HepG2 (cell line): ENCODE data around the gene ALDH1L2. TPM values are rescaled to one million over a fixed set of nuclear protein-coding genes. Genes with fewer than 3 reads are reported as not detected.

Experiments
- ATAC-seq: fragments of 200-7000 bp; cut with Tn5 transposase; 3 replicates; pipeline ENCODE4 v1.9.1; 2020; ENCODE audit warnings: mild to moderate bottlenecking, moderate library complexity
- BruUV-seq: library from RNA; stranded (reverse); fragments of 400-500 nt; replicated peaks from 2 replicates; lab custom pipeline; 2021; lab: Mats Ljungman, UMichigan
- CTCF ChIA-PET: fragments of 300-600 bp; formaldehyde crosslinking; extraction: SDS; loops from one replicate; lab custom pipeline; 2021; ENCODE audit warnings: low total read pairs, inconsistent platforms, low intra/inter-chr PET ratio; lab: Yijun Ruan, JAX
- POLR2A ChIA-PET: fragments of 350-600 bp; sonication (Branson Sonifier 250); formaldehyde crosslinking; loops from one replicate; lab custom pipeline; 2020; ENCODE audit warnings: antibody characterized with exemption, inconsistent platforms; lab: Yijun Ruan, JAX
- DNase-seq: peaks from one replicate; pipeline ENCODE4 v3.0.0-alpha.2; 2015; ENCODE audit warnings: low spot score
- FAIRE-seq: peaks from 3 replicates; lab custom pipeline; 2011; peaks lifted over from hg19 to GRCh38; lab: Jason Lieb, UNC
- H2AFZ ChIP-seq: one replicate; pipeline ENCODE4 v1.6.1; 2011; ENCODE audit warnings: low read length, inconsistent platforms
- H3K27ac ChIP-seq: fragments of 300-600 bp; 3 replicates; pipeline ENCODE4 v1.8.0; 2011; ENCODE audit warnings: mixed run types, mild to moderate bottlenecking, mixed read lengths, low read length, inconsistent platforms; ENCODE audit not compliant: insufficient read depth; ENCODE audit errors: extremely low read length
- H3K27me3 ChIP-seq, 2 experiments: fragments of 200-600 bp in 1 of 2; 2 replicates in 1 of 2; 3 replicates in 1 of 2; pipeline versions ENCODE4 v1.6.0 to v1.8.0; 2011; ENCODE audit warnings: low read length in 2 of 2, mild to moderate bottlenecking in 2 of 2, moderate library complexity in 2 of 2, inconsistent platforms in 1 of 2; ENCODE audit not compliant: insufficient read depth in 2 of 2, control insufficient read depth in 1 of 2
- H3K36me3 ChIP-seq, 2 experiments: fragments of 200-600 bp in 1 of 2; replicated peaks in 1 of 2; 2 replicates in 1 of 2; 3 replicates in 1 of 2; pipeline versions ENCODE4 v1.5.1 to v1.8.0; 2011; ENCODE audit warnings: low read length in 2 of 2, inconsistent platforms in 1 of 2; ENCODE audit not compliant: insufficient read depth in 2 of 2, control insufficient read depth in 1 of 2
- H3K4me1 ChIP-seq: 2 replicates; pipeline ENCODE4 v1.5.1; 2012; ENCODE audit warnings: low read length, inconsistent platforms; ENCODE audit not compliant: insufficient read depth
- H3K4me2 ChIP-seq: 2 replicates; pipeline ENCODE4 v1.6.0; 2011; ENCODE audit warnings: low read depth, low read length, inconsistent platforms
- H3K4me3 ChIP-seq, 3 experiments: fragments of 200-600 bp in 1 of 3; sonication (generic), shearing (Covaris generic) in 1 of 3; replicated peaks in 1 of 3; 2 replicates each; pipeline ENCODE4 v1.5.1; 2011 to 2016; ENCODE audit warnings: low read length in 3 of 3, inconsistent platforms in 2 of 3, low read depth in 2 of 3, mild to moderate bottlenecking in 2 of 3, control low read depth in 1 of 3, mixed read lengths in 1 of 3; ENCODE audit not compliant: insufficient read depth in 1 of 3
- H3K79me2 ChIP-seq: one replicate; pipeline ENCODE4 v1.6.1; 2011; ENCODE audit warnings: low read length, inconsistent platforms; ENCODE audit not compliant: insufficient read depth
- H3K9ac ChIP-seq: 2 replicates; pipeline ENCODE4 v1.6.0; 2011; ENCODE audit warnings: mild to moderate bottlenecking, low read depth, low read length, inconsistent platforms; ENCODE audit not compliant: insufficient read depth
- H3K9me3 ChIP-seq: 2 replicates; pipeline ENCODE4 v1.5.1; 2012; ENCODE audit warnings: mild to moderate bottlenecking, low read length
- H4K20me1 ChIP-seq: 2 replicates; pipeline ENCODE4 v1.6.0; 2011; ENCODE audit warnings: inconsistent platforms, mild to moderate bottlenecking, low read length, moderate library complexity; ENCODE audit not compliant: insufficient read depth
- BRD4 ChIP-seq: sonication (generic); formaldehyde crosslinking; IDR thresholded peaks from 2 replicates; pipeline ENCODE4 v1.4.0; 2020; ENCODE audit warnings: missing genetic modification reagents
- CHD2 ChIP-seq: IDR thresholded peaks from 2 replicates; pipeline ENCODE4 v1.6.1; 2011; ENCODE audit warnings: low read depth, low read length, improper control_type of control experiment
- CREB3 ChIP-seq: sonication (generic); formaldehyde crosslinking; IDR thresholded peaks from 2 replicates; pipeline ENCODE4 v1.5.0; 2020; ENCODE audit warnings: missing genetic modification reagents
- DR1 ChIP-seq: sonication (generic); formaldehyde crosslinking; IDR thresholded peaks from 2 replicates; pipeline ENCODE4 v1.8.0; 2021; ENCODE audit warnings: mild to moderate bottlenecking, missing genetic modification reagents, inconsistent platforms
- ETV6 ChIP-seq: sonication (generic); formaldehyde crosslinking; conservative IDR thresholded peaks from 2 replicates; pipeline ENCODE4 v1.4.0; 2020; ENCODE audit warnings: missing genetic modification reagents
- FOXO4 ChIP-seq: sonication (generic); formaldehyde crosslinking; conservative IDR thresholded peaks from 2 replicates; pipeline ENCODE4 v1.8.1; 2023; ENCODE audit warnings: missing genetic modification reagents
- POGK ChIP-seq: sonication (generic); formaldehyde crosslinking; conservative IDR thresholded peaks from 2 replicates; pipeline ENCODE4 v1.8.0; 2022; ENCODE audit warnings: mild to moderate bottlenecking, moderate library complexity, missing genetic modification reagents
- POGZ ChIP-seq: sonication (generic); formaldehyde crosslinking; IDR thresholded peaks from 2 replicates; pipeline ENCODE4 v1.4.0; 2020; ENCODE audit warnings: mild to moderate bottlenecking, missing genetic modification reagents
- SP1 ChIP-seq, 2 experiments: fragments of 450-650 bp in 1 of 2; sonication (generic) in 1 of 2; formaldehyde crosslinking in 1 of 2; IDR thresholded peaks; 2 replicates each; pipeline versions ENCODE4 v1.4.0 to v1.6.1; 2016 to 2020; ENCODE audit warnings: missing genetic modification reagents in 1 of 2
- ZBTB26 ChIP-seq: IDR thresholded peaks from 2 replicates; pipeline ENCODE4 v1.6.1; 2016; ENCODE audit warnings: missing compliant biosample characterization, missing genetic modification reagents, borderline replicate concordance
- ZBTB3 ChIP-seq: sonication (generic); formaldehyde crosslinking; IDR thresholded peaks from 2 replicates; pipeline ENCODE4 v1.4.0; 2020; ENCODE audit warnings: low read depth, mild to moderate bottlenecking, moderate library complexity, missing genetic modification reagents, borderline replicate concordance
- ZBTB38 ChIP-seq: sonication (generic); formaldehyde crosslinking; IDR thresholded peaks from 2 replicates; pipeline ENCODE4 v1.5.1; 2020; ENCODE audit warnings: mild to moderate bottlenecking, missing genetic modification reagents
- ZFP37 ChIP-seq: sonication (generic); formaldehyde crosslinking; IDR thresholded peaks from 2 replicates; pipeline ENCODE4 v1.4.0; 2020; ENCODE audit warnings: missing genetic modification reagents, borderline replicate concordance
- ZNF263 ChIP-seq: sonication (generic); formaldehyde crosslinking; IDR thresholded peaks from 2 replicates; pipeline ENCODE4 v1.4.0; 2020; ENCODE audit warnings: missing genetic modification reagents
- ZNF574 ChIP-seq: sonication (generic); formaldehyde crosslinking; IDR thresholded peaks from 2 replicates; pipeline ENCODE4 v1.4.0; 2020; ENCODE audit warnings: missing genetic modification reagents
- ZNF850 ChIP-seq: sonication (generic); formaldehyde crosslinking; conservative IDR thresholded peaks from 2 replicates; pipeline ENCODE4 v1.9.0; 2021; ENCODE audit warnings: mild to moderate bottlenecking, missing genetic modification reagents
- ZNF891 ChIP-seq: sonication (generic); formaldehyde crosslinking; IDR thresholded peaks from 2 replicates; pipeline ENCODE4 v1.5.0; 2020; ENCODE audit warnings: mild to moderate bottlenecking, missing genetic modification reagents
- WGBS: methylation state at CpG from one replicate; pipeline ENCODE4 v1.1.6; 2017; ENCODE audit warnings: low lambda C conversion rate; 5-methylcytosine and 5-hydroxymethylcytosine counted together
- in situ Hi-C: cut with HindIII; loops from 2 replicates; pipeline ENCODE4 v1.10.0; 2017; ENCODE audit warnings: low pct_unique_long_range_greater_than_20kb; ENCODE audit not compliant: extremely low pct_ligation_motif_present
- intact Hi-C: fragments of 100-400 bp; cut with micrococcal nuclease; formaldehyde crosslinking; loops from one replicate; pipeline ENCODE4 v1.10.0; 2022; ENCODE audit not compliant: unreplicated experiment
- polyA plus RNA-seq, 8 experiments: library from polyadenylated mRNA; depleted of rRNA in 3 of 8; stranded (reverse) in 7 of 8; unstranded in 1 of 8; fragments of >200 nt; fragmentation: Illumina TruSeq in 4 of 8; extraction: Trizol in 4 of 8; gene quantifications; 2 replicates each; pipeline versions ENCODE4 v1.2.1 to v1.2.3, GENCODE V29; 2011 to 2016; ENCODE audit warnings: low read depth in 4 of 8, missing spikeins in 1 of 8, mixed read lengths in 1 of 8; ENCODE audit not compliant: insufficient read depth in 1 of 8
- total RNA-seq, 5 experiments: library from RNA; depleted of rRNA; stranded (reverse); fragments of >200 nt; fragmentation: Illumina TruSeq; extraction: Trizol; gene quantifications; 2 replicates each; pipeline ENCODE4 v1.2.3, GENCODE V29; 2016; ENCODE audit warnings: low read depth in 1 of 5

ALDH1L2 gene
- total and polyA plus RNA-seq, 2 of the 13 experiments (the other 11 are each of a cell fraction or from before 2014, with no cell fraction given) = 0.40 to 4.6 TPM

- BruUV-seq = no TSS peak
- DNase-seq (no peak), FAIRE-seq (no peak), ATAC-seq (no peak)
- 72% methylated on average over 1 of the region's 1 CpG for WGBS
- Histone ChIP-seq H3K79me2 (no peaks in the 10 kb centered on the region), H3K36me3 (no peaks in the 10 kb centered on the region), H3K4me3 (no peak overlapping the region), H2AFZ (no peak overlapping the region), H3K9ac (no peak overlapping the region), H3K27me3 (no peaks in the 10 kb centered on the region), H3K27ac (no peak overlapping the region), H3K4me1 (no peaks in the 10 kb centered on the region), H3K9me3 (no peaks in the 10 kb centered on the region), H3K4me2 (no peak overlapping the region), H4K20me1 (no peaks in the 10 kb centered on the region)
- intact Hi-C loops = no loop called here
- POLR2A ChIA-PET = no interaction called here
- in situ Hi-C loops = loop anchor here (5.0 kb wide), 1 partner anchor 61 kb away; the partner anchor contains the start of gene NOPCHAP1
- CTCF ChIA-PET = no interaction called here
- TF ChIP-seq ZNF263 (CRISPR knock-in tag) (no peak), SP1 (IDR thresholded peaks at IDR 0.05) (no peak), SP1 (CRISPR knock-in tag; IDR thresholded peaks at IDR 0.05) (no peak), CREB3 (CRISPR knock-in tag) (no peak), ZBTB26 (CRISPR knock-in tag) (no peak), FOXO4 (CRISPR knock-in tag) (no peak), CHD2 (no peak), ZBTB3 (CRISPR knock-in tag) (no peak), ETV6 (CRISPR knock-in tag) (no peak), POGZ (no peak), POGK (CRISPR knock-in tag) (no peak), ZNF574 (CRISPR knock-in tag) (no peak), BRD4 (CRISPR knock-in tag) (no peak), ZBTB38 (no peak), ZNF891 (no peak), DR1 (no peak), ZNF850 (CRISPR knock-in tag) (no peak), ZFP37 (CRISPR knock-in tag) (no peak)
Observed at GRCh38 chr12:105048315-105048714, 35.9 kb downstream of the ALDH1L2 start.
